OCI-LY1 (cell line): ENCODE data around the gene TMEM92.

ENCODE experiments used
- H2AFZ ChIP-seq: fragments of 200-600 bp; sonication (generic), shearing (Covaris generic); 2 replicates; pipeline ENCODE4 v1.6.0; 2014; ENCODE audit warnings: antibody characterized with exemption, mild to moderate bottlenecking, low read length
- H3F3A ChIP-seq: fragments of 200-600 bp; sonication (generic), shearing (Covaris generic); 2 replicates; pipeline ENCODE4 v1.6.0; 2014; ENCODE audit warnings: mild to moderate bottlenecking, antibody characterized with exemption, low read length, moderate library complexity; ENCODE audit not compliant: insufficient read depth
- H3K27ac ChIP-seq: fragments of 200-600 bp; sonication (generic); 2 replicates; pipeline ENCODE4 v1.5.1; 2014; ENCODE audit warnings: low read length, mixed run types, mild to moderate bottlenecking, low read depth; ENCODE audit not compliant: poor library complexity, severe bottlenecking
- H3K27me3 ChIP-seq: fragments of 200-600 bp; sonication (generic); 2 replicates; pipeline ENCODE4 v1.6.0; 2014; ENCODE audit warnings: antibody characterized with exemption, mild to moderate bottlenecking, low read length, moderate library complexity; ENCODE audit not compliant: insufficient read depth
- H3K36me3 ChIP-seq: fragments of 200-600 bp; sonication (generic); 2 replicates; pipeline ENCODE4 v1.6.1; 2014; ENCODE audit warnings: mild to moderate bottlenecking, antibody characterized with exemption, low read length, moderate library complexity, mixed read lengths; ENCODE audit not compliant: insufficient read depth
- H3K4me1 ChIP-seq: fragments of 200-600 bp; sonication (generic); 2 replicates; pipeline ENCODE4 v1.5.1; 2014; ENCODE audit warnings: mild to moderate bottlenecking, low read length, moderate library complexity; ENCODE audit not compliant: insufficient read depth, severe bottlenecking
- H3K4me2 ChIP-seq: fragments of 200-600 bp; sonication (generic), shearing (Covaris generic); 2 replicates; pipeline ENCODE4 v1.6.1; 2014; ENCODE audit warnings: low read length
- H3K4me3 ChIP-seq: fragments of 200-600 bp; sonication (generic); 2 replicates; pipeline ENCODE4 v1.5.1; 2014; ENCODE audit warnings: low read length, low read depth, mild to moderate bottlenecking, mixed read lengths; ENCODE audit not compliant: poor library complexity, severe bottlenecking
- H3K79me2 ChIP-seq: fragments of 200-600 bp; shearing (Covaris generic); 2 replicates; pipeline ENCODE4 v1.6.1; 2016; ENCODE audit warnings: mixed run types, low read length, mixed read lengths; ENCODE audit not compliant: insufficient read depth
- H3K9ac ChIP-seq: fragments of 200-600 bp; sonication (generic), shearing (Covaris generic); 2 replicates; pipeline ENCODE4 v1.6.1; 2014; ENCODE audit warnings: mild to moderate bottlenecking, low read length, mixed read lengths
- H3K9me2 ChIP-seq: fragments of 200-600 bp; sonication (generic), shearing (Covaris generic); 2 replicates; pipeline ENCODE4 v1.6.1; 2014; ENCODE audit warnings: low read depth, mild to moderate bottlenecking, low read length, mixed read lengths
- H3K9me3 ChIP-seq: fragments of 200-600 bp; shearing (Covaris generic); 2 replicates; pipeline ENCODE4 v1.6.1; 2014; ENCODE audit warnings: low read length, mixed read lengths
- H4K20me1 ChIP-seq: fragments of 200-600 bp; sonication (generic), shearing (Covaris generic); 2 replicates; pipeline ENCODE4 v1.6.0; 2016; ENCODE audit warnings: mild to moderate bottlenecking, low read length; ENCODE audit not compliant: insufficient read depth
- CTCF ChIP-seq: fragments of 200-600 bp; sonication (generic), shearing (Covaris generic); IDR thresholded peaks from 2 replicates; pipeline ENCODE4 v1.5.1; 2017; ENCODE audit warnings: mild to moderate bottlenecking, antibody characterized with exemption, low read length, moderate library complexity, mixed read lengths
- EZH2 ChIP-seq: fragments of 200-600 bp; sonication (generic), shearing (Covaris generic); IDR thresholded peaks from 2 replicates; pipeline ENCODE4 v1.8.0; 2017; ENCODE audit warnings: borderline replicate concordance, mixed run types, mild to moderate bottlenecking, antibody characterized with exemption, low read length, moderate library complexity, mixed read lengths

Gene TMEM92

GRCh38 chr17:50310455-50311111 lies 36.3 kb downstream of the TMEM92 start:
- Histone ChIP-seq H3K4me3 (no peak overlapping the region), H3K27me3 (no peaks in the 10 kb centered on the region), H3K9ac (no peak overlapping the region), H3K4me1 (no peaks in the 10 kb centered on the region), H3K4me2 (no peak overlapping the region), H3F3A (no peaks in the 10 kb centered on the region), H3K9me2 (no peaks in the 10 kb centered on the region), H3K27ac (no peak overlapping the region), H3K36me3 (no peaks in the 10 kb centered on the region), H2AFZ (no peak overlapping the region), H3K9me3 (no peaks in the 10 kb centered on the region), H4K20me1 (no peaks in the 10 kb centered on the region), H3K79me2 (no peaks in the 10 kb centered on the region)
- TF ChIP-seq EZH2, result no peak

- no peaks in the 10 kb centered on the region for H3K9me2 ChIP-seq
- no peaks in the 10 kb centered on the region for H3K79me2 ChIP-seq
- no peaks in the 10 kb centered on the region for H3K36me3 ChIP-seq
- H2AFZ ChIP-seq, result no peak overlapping the region
- no peak overlapping the region for H3K27ac ChIP-seq
- TF ChIP-seq EZH2 (no peak), CTCF (no peak)
- no peaks in the 10 kb centered on the region for H3F3A ChIP-seq
- H3K4me1 ChIP-seq, result no peaks in the 10 kb centered on the region
- H3K4me3 ChIP-seq, result no peak overlapping the region
- H4K20me1 ChIP-seq, result no peaks in the 10 kb centered on the region
- H3K9ac ChIP-seq, result no peak overlapping the region
- H3K27me3 ChIP-seq, result 0 out of 2 replicates have a peak, but pooled peaks cover 3% of the 10 kb centered on the region
- H3K9me3 ChIP-seq, result no peaks in the 10 kb centered on the region
- no peak overlapping the region for H3K4me2 ChIP-seq
Measured at GRCh38 chr17:50311112-50311460, 36.8 kb downstream of the TMEM92 start.

DNA sequence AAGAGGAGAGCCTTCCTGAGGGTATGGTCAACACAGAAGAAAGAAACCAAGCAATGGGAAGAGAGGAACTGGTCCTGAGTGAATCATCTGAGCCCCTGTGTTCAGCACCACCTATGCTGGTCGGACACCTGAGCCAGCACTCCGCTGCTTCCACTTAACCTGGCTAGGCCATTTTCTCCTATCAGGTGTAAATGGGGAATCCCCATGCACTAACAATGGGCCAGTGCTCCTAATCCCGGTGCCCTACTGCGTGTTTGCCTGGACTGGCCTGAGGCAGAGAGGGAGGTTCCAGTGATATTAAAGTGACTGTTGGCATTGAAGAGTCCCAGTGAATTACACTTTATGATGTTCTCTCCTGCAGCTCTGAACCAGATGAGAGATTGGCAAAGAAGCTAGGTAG lies 37.2 kb downstream of the TMEM92 start:
- Histone ChIP-seq H3K9ac (no peak overlapping the region), H3K9me3 (no peaks in the 10 kb centered on the region), H3K4me1 (no peaks in the 10 kb centered on the region), H3K4me3 (no peak overlapping the region), H3K27ac (no peak overlapping the region), H3K36me3 (no peaks in the 10 kb centered on the region), H3K9me2 (no peaks in the 10 kb centered on the region), H4K20me1 (no peaks in the 10 kb centered on the region), H3K79me2 (no peaks in the 10 kb centered on the region), H3K27me3 (0 out of 2 replicates have a peak, but pooled peaks cover 5% of the 10 kb centered on the region), H3K4me2 (no peak overlapping the region), H2AFZ (no peak overlapping the region), H3F3A (no peaks in the 10 kb centered on the region)
- TF ChIP-seq EZH2 (no peak), CTCF (no peak)

GRCh38 chr17:50312308-50312707 lies 38.0 kb downstream of the TMEM92 start:
- H3K79me2 ChIP-seq, result no peaks in the 10 kb centered on the region
- no peaks in the 10 kb centered on the region for H3K9me3 ChIP-seq
- no peak overlapping the region for H2AFZ ChIP-seq
- no peak overlapping the region for H3K27ac ChIP-seq
- TF ChIP-seq EZH2 (no peak), CTCF (no peak)
- no peak overlapping the region for H3K4me2 ChIP-seq
- no peak overlapping the region for H3K4me3 ChIP-seq
- H4K20me1 ChIP-seq, result no peaks in the 10 kb centered on the region
- H3F3A ChIP-seq, result no peaks in the 10 kb centered on the region
- H3K36me3 ChIP-seq, result no peaks in the 10 kb centered on the region
- H3K27me3 ChIP-seq, result 0 out of 2 replicates have a peak, but pooled peaks cover 5% of the 10 kb centered on the region
- H3K9me2 ChIP-seq, result no peaks in the 10 kb centered on the region
- no peaks in the 10 kb centered on the region for H3K4me1 ChIP-seq
- no peak overlapping the region for H3K9ac ChIP-seq
